Choroid plexus epithelial cell (primary cell): Measurements from ENCODE around the gene SLC22A23.
A peak's percentile ranks its signal among the peaks of the same experiment; 100 is the strongest.

Source experiments
- DNase-seq: peaks from one replicate; pipeline ENCODE4 v3.0.0-alpha.2; 2010; ENCODE audit warnings: low read depth
- H3K4me3 ChIP-seq: 2 replicates; pipeline ENCODE4 v1.5.1; 2011; ENCODE audit warnings: low read depth, mild to moderate bottlenecking, control low read depth, low read length, moderate library complexity
- CTCF ChIP-seq: conservative IDR thresholded peaks from 2 replicates; pipeline ENCODE4 v1.5.1; 2011; ENCODE audit warnings: low read depth, mild to moderate bottlenecking, control low read depth, inconsistent platforms, low read length, moderate library complexity

The SLC22A23 gene

GRCh38 chr6:3453413-3454272 is 3.2 kb downstream of the SLC22A23 start:
- no peak for DNase-seq
- H3K4me3 ChIP-seq = peak overlapping the region; percentile 20

GRCh38 chr6:3451498-3451897 is 5.4 kb downstream of the SLC22A23 start:
- no peak for TF ChIP-seq CTCF
- no peak for DNase-seq
- no peak overlapping the region for H3K4me3 ChIP-seq

More at GRCh38 chr6:3453413-3454272, 3.2 kb downstream of the SLC22A23 start:
- TF ChIP-seq CTCF = peak; percentile 6

- TF ChIP-seq CTCF = no peak
- H3K4me3 ChIP-seq = no peak overlapping the region
- DNase-seq = no peak
Observed at GRCh38 chr6:3450888-3451287, 6.0 kb downstream of the SLC22A23 start.

GRCh38 chr6:3449750-3450305 is 7.0 kb downstream of the SLC22A23 start:
- H3K4me3 ChIP-seq = no peak overlapping the region
- no peak for DNase-seq
- no peak for TF ChIP-seq CTCF

- no peak for DNase-seq
- no peak overlapping the region for H3K4me3 ChIP-seq
- no peak for TF ChIP-seq CTCF
Observed at GRCh38 chr6:3449321-3449720, 7.5 kb downstream of the SLC22A23 start.

- H3K4me3 ChIP-seq = no peak overlapping the region
- DNase-seq = no peak
- no peak for TF ChIP-seq CTCF
Observed at GRCh38 chr6:3447005-3447404, 9.8 kb downstream of the SLC22A23 start.
